GM19372 (cell line): ENCODE data around the gene TPSB2.
"Not testable (repeated sequence)": the region's sequence is repeated elsewhere in the genome, so short reads cannot be mapped to it uniquely, and the experiment has no call there.

ENCODE experiments used
- ATAC-seq: cut with Tn5 transposase; IDR thresholded peaks from one replicate; pipeline ENCODE4 v1.9.1; 2021; ENCODE audit warnings: mild to moderate bottlenecking, low read depth, moderate library complexity; ENCODE audit not compliant: unreplicated experiment

The TPSB2 gene

GRCh38 chr16:1209081-1209480 is 20.9 kb downstream of the TPSB2 start:
- no peak for ATAC-seq

- no peak for ATAC-seq
Observed at GRCh38 chr16:1208239-1208830, 21.6 kb downstream of the TPSB2 start.

GRCh38 chr16:1206786-1207185 is 23.2 kb downstream of the TPSB2 start:
- no peak for ATAC-seq

- ATAC-seq: no peak
Observed at GRCh38 chr16:1206326-1206725, 23.7 kb downstream of the TPSB2 start.

GRCh38 chr16:1204933-1205332 is 25.1 kb downstream of the TPSB2 start:
- ATAC-seq: no peak

- ATAC-seq: no peak
Observed at GRCh38 chr16:1202274-1202673, 27.7 kb downstream of the TPSB2 start.

GRCh38 chr16:1201444-1201843 is 28.5 kb downstream of the TPSB2 start:
- no peak for ATAC-seq

- ATAC-seq: no peak
Observed at GRCh38 chr16:1200014-1200627, 29.9 kb downstream of the TPSB2 start.

GRCh38 chr16:1199347-1200013 is 30.5 kb downstream of the TPSB2 start:
- no peak for ATAC-seq

GRCh38 chr16:1198671-1199346 is 31.2 kb downstream of the TPSB2 start:
- not testable (repeated sequence) for ATAC-seq

GRCh38 chr16:1198194-1198593 is 31.8 kb downstream of the TPSB2 start:
- ATAC-seq: no peak

- ATAC-seq: no peak
Observed at GRCh38 chr16:1197237-1197866, 32.6 kb downstream of the TPSB2 start.

GRCh38 chr16:1196494-1196893 is 33.5 kb downstream of the TPSB2 start:
- no peak for ATAC-seq

GRCh38 chr16:1195393-1195666 is 34.7 kb downstream of the TPSB2 start:
- no peak for ATAC-seq

- ATAC-seq: no peak
Observed at GRCh38 chr16:1194665-1195392, 35.2 kb downstream of the TPSB2 start.

GRCh38 chr16:1193825-1194581 is 36.0 kb downstream of the TPSB2 start:
- no peak for ATAC-seq

GRCh38 chr16:1193143-1193824 is 36.7 kb downstream of the TPSB2 start:
- ATAC-seq: no peak

- ATAC-seq: no peak
Observed at GRCh38 chr16:1192384-1193073, 37.5 kb downstream of the TPSB2 start.

GRCh38 chr16:1190789-1191188 is 39.2 kb downstream of the TPSB2 start:
- ATAC-seq: not testable (repeated sequence)
